Upper lobe of left lung (tissue), 4 donors: ENCODE results near the gene MROH8.

ENCODE experiments used
- CTCF ChIP-seq, 6 experiments: fragments of 450-650 bp in 4 of 6; fragments of 200-600 bp in 2 of 6; sonication (generic) in 2 of 6; IDR thresholded peaks; one replicate each; pipeline ENCODE4 v1.5.1; 2016 to 2019; ENCODE audit warnings: antibody characterized with exemption in 6 of 6
- EP300 ChIP-seq, 4 donors: sonication (generic); formaldehyde crosslinking; IDR thresholded peaks; one replicate each; pipeline ENCODE4 v1.5.1; 2017; ENCODE audit warnings: antibody characterized with exemption in 4 of 4, control low read depth in 2 of 4
- POLR2A ChIP-seq, 4 donors: fragments of 450-650 bp; IDR thresholded peaks; one replicate each; pipeline ENCODE4 v1.5.1; 2016 to 2017; ENCODE audit warnings: antibody characterized with exemption in 4 of 4, mild to moderate bottlenecking in 2 of 4
- POLR2AphosphoS5 ChIP-seq, 2 donors: sonication (generic); formaldehyde crosslinking; IDR thresholded peaks; one replicate each; pipeline ENCODE4 v1.5.1; 2017; ENCODE audit warnings: antibody characterized with exemption in 2 of 2

- TF ChIP-seq EP300 (IDR thresholded peaks at IDR 0.05) (no peak), POLR2AphosphoS5 (IDR thresholded peaks at IDR 0.05) (no peak), CTCF (IDR thresholded peaks at IDR 0.05) (no peak), POLR2A (IDR thresholded peaks at IDR 0.05) (no peak)
Measured at GRCh38 chr20:37179683-37180524, 556 bp upstream of the MROH8 start.
